ENCODE measurements around the gene CPA1. TPM values are rescaled to one million over a fixed set of nuclear protein-coding genes. Genes with fewer than 3 reads are reported as not detected.

Gene CPA1
- not detected for total RNA-seq

GRCh38 chr7:130379921-130380860, at the start of gene CPA1:
Gene CPA1, plus strand, starts transcription at chr7:130380494. Its CDS starts 27 bp downstream, at chr7:130380521.
- H3K27ac ChIP-seq (replicated peaks in 1 of 4), result no peak within 1 kb of the TSS
- no peaks in the 10 kb centered on the region for H3K36me3 ChIP-seq
- 42% methylated on average over 7 of the region's 20 CpGs for WGBS
- no peaks in the 10 kb centered on the region for H3K27me3 ChIP-seq
- DNase-seq (ENCODE audit: extremely low spot score), result no peak
- TF ChIP-seq EP300 (IDR thresholded peaks at IDR 0.05) (no peak), POLR2A (IDR thresholded peaks at IDR 0.05; ENCODE audit: low read depth) (no peak), POLR2AphosphoS5 (IDR thresholded peaks at IDR 0.05) (no peak)
- TF ChIP-seq, protein P1, sequence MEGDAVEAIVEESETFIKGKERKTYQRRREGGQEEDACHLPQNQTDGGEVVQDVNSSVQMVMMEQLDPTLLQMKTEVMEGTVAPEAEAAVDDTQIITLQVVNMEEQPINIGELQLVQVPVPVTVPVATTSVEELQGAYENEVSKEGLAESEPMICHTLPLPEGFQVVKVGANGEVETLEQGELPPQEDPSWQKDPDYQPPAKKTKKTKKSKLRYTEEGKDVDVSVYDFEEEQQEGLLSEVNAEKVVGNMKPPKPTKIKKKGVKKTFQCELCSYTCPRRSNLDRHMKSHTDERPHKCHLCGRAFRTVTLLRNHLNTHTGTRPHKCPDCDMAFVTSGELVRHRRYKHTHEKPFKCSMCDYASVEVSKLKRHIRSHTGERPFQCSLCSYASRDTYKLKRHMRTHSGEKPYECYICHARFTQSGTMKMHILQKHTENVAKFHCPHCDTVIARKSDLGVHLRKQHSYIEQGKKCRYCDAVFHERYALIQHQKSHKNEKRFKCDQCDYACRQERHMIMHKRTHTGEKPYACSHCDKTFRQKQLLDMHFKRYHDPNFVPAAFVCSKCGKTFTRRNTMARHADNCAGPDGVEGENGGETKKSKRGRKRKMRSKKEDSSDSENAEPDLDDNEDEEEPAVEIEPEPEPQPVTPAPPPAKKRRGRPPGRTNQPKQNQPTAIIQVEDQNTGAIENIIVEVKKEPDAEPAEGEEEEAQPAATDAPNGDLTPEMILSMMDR (IDR thresholded peaks at IDR 0.05), result no peak
- H3K9me3 ChIP-seq, result peaks cover 0 to 5% (median 0%) of the 10 kb centered on the region in 4 donors
- peaks cover 0 to 10% (median 7%) of the 10 kb centered on the region in 4 donors for H3K4me1 ChIP-seq
- intact Hi-C loops (cut with DNase I), result no loop called here
- H3K4me3 ChIP-seq, result no peak within 1 kb of the TSS

GRCh38 chr7:130332259-130333053, 47.8 kb upstream of the CPA1 start:
- Histone ChIP-seq H3K27ac (replicated peaks in 1 of 4) (no peak overlapping the region), H3K9me3 (no peaks in the 10 kb centered on the region), H3K36me3 (no peaks in the 10 kb centered on the region), H3K4me1 (peaks cover 0 to 8% (median 2%) of the 10 kb centered on the region in 4 donors), H3K4me3 (no peak overlapping the region), H3K27me3 (no peaks in the 10 kb centered on the region)
- WGBS, result 96% methylated on average over 4 of the region's 4 CpGs
- no peak for TF ChIP-seq POLR2A (IDR thresholded peaks at IDR 0.05; ENCODE audit: low read depth)
- DNase-seq (ENCODE audit: extremely low spot score), result no peak
- intact Hi-C loops (cut with DNase I), result no loop called here

DNA sequence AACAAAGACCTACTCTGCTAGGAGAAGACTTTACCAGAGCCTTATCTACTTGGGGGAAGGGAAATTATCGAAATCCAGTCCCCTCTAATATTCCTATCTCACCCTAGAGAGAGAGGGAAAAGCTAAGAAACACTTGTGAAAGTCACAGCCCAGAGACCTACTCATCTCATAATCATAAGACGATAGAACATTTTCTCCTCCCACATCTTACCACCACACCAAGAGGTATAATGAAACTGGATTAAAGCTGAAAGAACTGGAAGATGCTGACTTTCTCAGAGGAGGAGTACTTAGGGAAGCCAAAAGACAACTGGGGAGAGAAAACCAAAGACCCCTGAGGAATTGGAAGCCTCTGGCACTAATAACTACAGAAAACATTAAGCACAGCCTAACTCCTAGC, 46.5 kb upstream of the CPA1 start:
- H3K4me1 ChIP-seq, result peaks cover 0 to 8% (median 2%) of the 10 kb centered on the region in 4 donors
- no peaks in the 10 kb centered on the region for H3K27me3 ChIP-seq
- no peak overlapping the region for H3K27ac ChIP-seq (replicated peaks in 1 of 4)
- intact Hi-C loops (cut with DNase I), result no loop called here
- H3K36me3 ChIP-seq, result no peaks in the 10 kb centered on the region
- TF ChIP-seq EP300 (IDR thresholded peaks at IDR 0.05), result no peak
- TF ChIP-seq, protein P1 (IDR thresholded peaks at IDR 0.05), result no peak
- no peak for DNase-seq (ENCODE audit: extremely low spot score)
- no peak overlapping the region for H3K4me3 ChIP-seq
- WGBS, result 74% methylated on average over 2 of the region's 2 CpGs
- no peaks in the 10 kb centered on the region for H3K9me3 ChIP-seq

GRCh38 chr7:130334274-130334673, 46.0 kb upstream of the CPA1 start:
- 37% methylated on average over 6 of the region's 6 CpGs for WGBS
- TF ChIP-seq POLR2AphosphoS5 (IDR thresholded peaks at IDR 0.05), result no peak
- peaks cover 0 to 8% (median 2%) of the 10 kb centered on the region in 4 donors for H3K4me1 ChIP-seq
- H3K27ac ChIP-seq (replicated peaks in 1 of 4), result no peak overlapping the region
- H3K36me3 ChIP-seq, result no peaks in the 10 kb centered on the region
- intact Hi-C loops (cut with DNase I), result no loop called here
- H3K27me3 ChIP-seq, result no peaks in the 10 kb centered on the region
- no peak overlapping the region for H3K4me3 ChIP-seq
- no peaks in the 10 kb centered on the region for H3K9me3 ChIP-seq
- no peak for DNase-seq (ENCODE audit: extremely low spot score)

- intact Hi-C loops (cut with DNase I), result no loop called here
- Histone ChIP-seq H3K27me3 (no peaks in the 10 kb centered on the region), H3K9me3 (no peaks in the 10 kb centered on the region), H3K27ac (replicated peaks in 1 of 4) (no peak overlapping the region), H3K4me3 (no peak overlapping the region), H3K4me1 (peaks cover 0 to 8% (median 2%) of the 10 kb centered on the region in 4 donors), H3K36me3 (no peaks in the 10 kb centered on the region)
- DNase-seq (ENCODE audit: extremely low spot score), result no peak
- TF ChIP-seq, protein P1 (IDR thresholded peaks at IDR 0.05), result no peak
- no peak for TF ChIP-seq EP300 (IDR thresholded peaks at IDR 0.05)
- TF ChIP-seq POLR2A (IDR thresholded peaks at IDR 0.05; ENCODE audit: low read depth), result no peak
- no peak for TF ChIP-seq POLR2AphosphoS5 (IDR thresholded peaks at IDR 0.05)
- WGBS, result 72% methylated on average over 5 of the region's 6 CpGs
Observed at GRCh38 chr7:130337410-130337971, 42.8 kb upstream of the CPA1 start.
